Measurements from ENCODE around the gene ACYP2. TPM values are rescaled to one million over a fixed set of nuclear protein-coding genes. Genes with fewer than 3 reads are reported as not detected.

Gene ACYP2
- total RNA-seq, 1 donor from 2014 or later, result 76.7 TPM

DNA sequence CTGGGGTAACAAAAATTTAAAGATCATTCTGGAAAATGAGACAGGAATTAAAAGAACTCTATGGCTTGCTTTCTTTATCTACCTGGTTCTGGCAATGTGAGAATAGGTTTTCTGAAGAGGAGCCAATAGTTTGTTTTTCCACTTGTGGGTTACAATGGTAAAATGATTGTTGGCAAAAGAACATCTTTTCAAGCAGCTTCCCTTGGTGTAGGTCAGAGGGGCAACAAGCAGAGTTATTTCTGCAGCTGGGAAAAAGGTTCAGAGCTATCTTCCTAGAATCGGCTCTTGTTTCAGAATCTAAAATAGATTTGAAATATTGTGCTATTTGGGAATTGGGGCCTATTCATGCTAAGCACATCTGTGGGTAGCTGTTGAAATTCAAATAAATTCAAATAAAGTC is 152.2 kb downstream of the ACYP2 start:
- H3K9me3 ChIP-seq (replicated peaks), result no peaks in the 10 kb centered on the region
- H3K27ac ChIP-seq (replicated peaks), result peak overlapping the region; percentile 17
- peaks cover 7% of the 10 kb centered on the region for H3K4me1 ChIP-seq
- DNase-seq, result no peak
- no peaks in the 10 kb centered on the region for H3K27me3 ChIP-seq (ENCODE audit: low read depth)
- H3K36me3 ChIP-seq, result no peaks in the 10 kb centered on the region
- TF ChIP-seq, protein P1, sequence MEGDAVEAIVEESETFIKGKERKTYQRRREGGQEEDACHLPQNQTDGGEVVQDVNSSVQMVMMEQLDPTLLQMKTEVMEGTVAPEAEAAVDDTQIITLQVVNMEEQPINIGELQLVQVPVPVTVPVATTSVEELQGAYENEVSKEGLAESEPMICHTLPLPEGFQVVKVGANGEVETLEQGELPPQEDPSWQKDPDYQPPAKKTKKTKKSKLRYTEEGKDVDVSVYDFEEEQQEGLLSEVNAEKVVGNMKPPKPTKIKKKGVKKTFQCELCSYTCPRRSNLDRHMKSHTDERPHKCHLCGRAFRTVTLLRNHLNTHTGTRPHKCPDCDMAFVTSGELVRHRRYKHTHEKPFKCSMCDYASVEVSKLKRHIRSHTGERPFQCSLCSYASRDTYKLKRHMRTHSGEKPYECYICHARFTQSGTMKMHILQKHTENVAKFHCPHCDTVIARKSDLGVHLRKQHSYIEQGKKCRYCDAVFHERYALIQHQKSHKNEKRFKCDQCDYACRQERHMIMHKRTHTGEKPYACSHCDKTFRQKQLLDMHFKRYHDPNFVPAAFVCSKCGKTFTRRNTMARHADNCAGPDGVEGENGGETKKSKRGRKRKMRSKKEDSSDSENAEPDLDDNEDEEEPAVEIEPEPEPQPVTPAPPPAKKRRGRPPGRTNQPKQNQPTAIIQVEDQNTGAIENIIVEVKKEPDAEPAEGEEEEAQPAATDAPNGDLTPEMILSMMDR (IDR thresholded peaks at IDR 0.05; ENCODE audit: borderline replicate concordance), result no peak
- intact Hi-C loops (cut with micrococcal nuclease), result no loop called here
- no peak overlapping the region for H3K4me3 ChIP-seq

DNA sequence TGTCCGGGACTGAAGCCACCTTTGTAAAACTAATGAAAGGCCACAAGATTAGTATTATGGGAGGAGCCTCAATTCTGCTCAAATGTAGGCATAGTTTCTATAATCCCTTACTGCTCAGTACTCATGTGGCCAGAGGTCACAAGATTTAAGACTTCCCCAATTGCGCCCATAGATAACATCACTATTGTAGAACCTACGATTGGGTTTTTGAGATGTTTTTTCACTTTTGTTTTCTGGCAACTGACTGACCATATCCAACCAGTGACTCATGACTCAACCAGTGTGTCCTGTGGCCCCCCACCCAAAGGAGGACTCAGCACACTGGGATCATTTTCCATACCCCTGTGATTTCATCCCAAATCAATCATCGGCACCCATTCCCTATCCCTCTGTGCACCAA is 155.8 kb downstream of the ACYP2 start:
- TF ChIP-seq, protein P1 (IDR thresholded peaks at IDR 0.05; ENCODE audit: borderline replicate concordance), result no peak
- peaks cover 7% of the 10 kb centered on the region for H3K36me3 ChIP-seq
- no peak overlapping the region for H3K27ac ChIP-seq (replicated peaks)
- H3K9me3 ChIP-seq (replicated peaks), result no peaks in the 10 kb centered on the region
- H3K27me3 ChIP-seq (ENCODE audit: low read depth), result no peaks in the 10 kb centered on the region
- peaks cover 13% of the 10 kb centered on the region for H3K4me1 ChIP-seq
- no peak for DNase-seq
- intact Hi-C loops (cut with micrococcal nuclease), result no loop called here
- H3K4me3 ChIP-seq, result no peak overlapping the region

DNA sequence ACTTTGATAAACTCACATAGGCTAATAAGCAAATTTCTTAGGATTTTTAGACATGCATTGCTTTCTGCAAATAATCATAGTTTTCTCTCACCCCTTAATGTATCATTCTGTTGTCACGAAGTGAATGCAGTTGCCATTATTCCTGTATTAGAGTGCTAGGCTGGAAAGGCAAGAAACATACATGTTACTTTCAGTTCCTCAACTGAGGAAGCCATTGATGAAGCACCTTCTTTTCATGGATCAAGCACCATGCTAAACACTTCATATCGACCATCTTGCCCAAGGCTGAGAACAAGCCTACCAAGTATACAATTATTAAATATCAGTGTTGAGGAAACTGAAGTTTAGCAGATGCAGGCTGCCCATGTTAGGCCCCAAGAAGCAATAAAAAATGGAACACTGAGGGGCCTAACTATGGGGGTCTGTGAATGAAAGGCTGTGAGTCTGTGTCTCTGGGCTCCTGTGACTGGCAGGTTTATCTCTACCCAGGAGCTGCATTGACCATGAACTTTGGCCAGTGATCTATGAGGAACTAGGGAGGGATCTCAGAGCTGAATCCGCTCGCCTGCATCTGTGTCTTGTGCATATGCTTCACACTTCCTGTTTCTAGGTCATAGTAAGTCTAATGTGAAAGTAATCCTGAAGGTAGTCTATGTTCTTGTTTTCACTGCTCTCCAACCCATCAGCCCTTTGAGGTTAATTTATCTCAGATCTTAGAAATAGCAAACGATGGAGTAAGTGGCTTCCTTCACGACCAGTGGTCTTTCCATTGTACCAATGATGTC is 156.6 kb downstream of the ACYP2 start:
- TF ChIP-seq, protein P1 (IDR thresholded peaks at IDR 0.05; ENCODE audit: borderline replicate concordance), result no peak
- H3K4me3 ChIP-seq, result no peak overlapping the region
- intact Hi-C loops (cut with micrococcal nuclease), result no loop called here
- peaks cover 13% of the 10 kb centered on the region for H3K4me1 ChIP-seq
- H3K9me3 ChIP-seq (replicated peaks), result no peaks in the 10 kb centered on the region
- no peak overlapping the region for H3K27ac ChIP-seq (replicated peaks)
- peaks cover 7% of the 10 kb centered on the region for H3K36me3 ChIP-seq
- DNase-seq, result no peak
- H3K27me3 ChIP-seq (ENCODE audit: low read depth), result no peaks in the 10 kb centered on the region

DNA sequence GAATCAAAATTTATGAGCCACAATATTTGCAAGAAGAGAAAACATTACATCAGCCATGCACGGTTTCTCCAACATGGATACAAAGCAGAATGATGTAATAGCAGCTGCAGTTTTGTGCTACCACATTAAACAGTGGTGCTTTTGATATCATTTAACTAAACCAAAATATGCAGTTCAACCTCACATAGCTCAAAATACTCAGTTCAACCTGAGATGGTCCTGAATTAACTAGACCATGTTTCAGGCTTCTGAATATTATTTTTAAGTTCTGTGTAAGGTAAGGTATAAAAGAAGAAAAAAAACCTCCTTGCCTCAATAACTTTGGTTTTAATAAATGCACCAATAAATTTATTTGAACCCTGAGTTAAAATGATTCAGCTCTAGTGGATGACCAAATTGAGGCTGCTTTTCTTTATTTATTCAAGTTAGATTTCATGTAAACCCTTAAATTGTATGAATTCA is 159.4 kb downstream of the ACYP2 start:
- TF ChIP-seq, protein P1 (IDR thresholded peaks at IDR 0.05; ENCODE audit: borderline replicate concordance), result no peak
- Histone ChIP-seq H3K27ac (replicated peaks) (peak overlapping the region; percentile 45), H3K36me3 (peaks cover 7% of the 10 kb centered on the region), H3K4me1 (peaks cover 6% of the 10 kb centered on the region), H3K27me3 (ENCODE audit: low read depth) (no peaks in the 10 kb centered on the region), H3K4me3 (no peak overlapping the region), H3K9me3 (replicated peaks) (no peaks in the 10 kb centered on the region)
- intact Hi-C loops (cut with micrococcal nuclease), result no loop called here
- DNase-seq, result no peak

DNA sequence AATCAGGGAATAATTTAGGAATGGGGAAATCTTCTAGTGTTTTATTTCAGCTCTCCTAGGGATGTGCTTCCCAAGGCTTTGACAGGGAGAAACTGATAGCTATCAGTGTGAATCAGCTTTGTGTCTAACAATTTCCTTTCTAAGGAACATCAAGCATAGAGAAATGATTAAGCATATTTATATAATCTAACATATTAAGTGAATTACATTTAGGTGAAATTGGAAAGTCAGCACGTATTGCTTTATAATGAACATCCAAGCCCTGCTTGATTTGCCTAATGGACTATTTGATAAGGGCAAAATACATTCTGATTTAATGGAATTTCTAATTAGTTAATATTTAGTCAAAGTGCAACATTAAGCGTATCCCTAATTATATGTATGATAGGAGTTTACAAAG is 160.1 kb downstream of the ACYP2 start:
- peaks cover 6% of the 10 kb centered on the region for H3K4me1 ChIP-seq
- intact Hi-C loops (cut with micrococcal nuclease), result no loop called here
- no peak overlapping the region for H3K4me3 ChIP-seq
- H3K27ac ChIP-seq (replicated peaks), result peak overlapping the region; percentile 45
- H3K9me3 ChIP-seq (replicated peaks), result no peaks in the 10 kb centered on the region
- TF ChIP-seq, protein P1 (IDR thresholded peaks at IDR 0.05; ENCODE audit: borderline replicate concordance), result no peak
- H3K36me3 ChIP-seq, result peaks cover 7% of the 10 kb centered on the region
- DNase-seq, result no peak
- H3K27me3 ChIP-seq (ENCODE audit: low read depth), result no peaks in the 10 kb centered on the region
